HG02798 (cell line): ENCODE measurements around the gene BZW2.

ENCODE experiments used
- ATAC-seq: cut with Tn5 transposase; IDR thresholded peaks from one replicate; pipeline ENCODE4 v1.9.1; 2021; ENCODE audit warnings: mild to moderate bottlenecking; ENCODE audit not compliant: unreplicated experiment, poor library complexity

Gene BZW2

DNA sequence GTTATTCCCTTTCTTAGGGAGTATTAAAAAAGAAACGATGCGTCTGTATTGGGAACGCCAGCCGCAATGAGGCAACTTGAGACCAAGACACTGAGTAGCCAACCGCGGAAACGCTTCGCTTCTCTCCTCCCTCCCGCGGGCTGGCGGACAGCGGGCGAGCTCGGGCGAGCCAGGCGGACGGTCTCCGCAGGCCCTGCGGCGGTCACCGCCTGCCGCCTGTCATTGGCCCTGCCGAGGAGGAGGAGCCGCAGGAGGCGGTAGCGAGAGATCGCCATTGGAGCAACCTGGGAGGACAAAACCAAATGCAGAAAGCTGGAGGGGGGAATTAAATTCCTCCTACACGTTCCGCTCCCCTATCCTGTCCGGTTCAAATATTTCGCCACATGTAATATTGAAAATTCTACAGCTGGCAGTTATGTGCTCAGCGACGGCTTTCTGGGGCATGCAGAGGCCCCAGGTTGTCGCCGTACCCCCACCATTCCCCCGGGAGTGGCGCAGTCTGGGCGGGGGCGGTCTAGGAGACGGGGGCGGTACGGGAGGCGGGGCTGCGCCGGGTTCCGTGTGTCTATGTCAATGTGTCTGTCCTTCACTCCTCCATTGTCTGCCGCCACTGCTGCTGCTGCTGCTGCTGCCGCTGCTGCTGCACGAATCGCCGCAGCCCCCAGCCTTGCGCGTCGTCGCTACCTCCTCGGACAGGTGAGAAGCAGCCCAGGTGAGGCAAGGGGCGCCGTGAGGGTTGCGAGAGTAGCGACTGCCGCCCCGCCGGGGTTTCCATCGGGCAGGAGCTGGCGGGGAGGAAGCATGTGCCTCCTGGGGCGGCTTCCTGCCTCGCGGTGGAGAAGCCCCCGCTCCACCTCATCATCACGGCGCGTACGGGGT, at the start of gene BZW2, which contains the start of gene ANKMY2:
BZW2 (plus strand) TSS at position 589 of the 879 bp plus-strand sequence. CDS start 19,263 bp downstream, outside the sequence.
ANKMY2 (minus strand) TSS at position 162 of the 879 bp plus-strand sequence. CDS start 181 bp downstream, outside the sequence.
- ATAC-seq: peak; percentile 98

GRCh38 chr7:16598015-16598414, 48.0 kb upstream of the BZW2 start:
- ATAC-seq: no peak

- no peak for ATAC-seq
Observed at GRCh38 chr7:16599860-16600259, 46.1 kb upstream of the BZW2 start.

- ATAC-seq: no peak
Observed at GRCh38 chr7:16603633-16604032, 42.3 kb upstream of the BZW2 start.

DNA sequence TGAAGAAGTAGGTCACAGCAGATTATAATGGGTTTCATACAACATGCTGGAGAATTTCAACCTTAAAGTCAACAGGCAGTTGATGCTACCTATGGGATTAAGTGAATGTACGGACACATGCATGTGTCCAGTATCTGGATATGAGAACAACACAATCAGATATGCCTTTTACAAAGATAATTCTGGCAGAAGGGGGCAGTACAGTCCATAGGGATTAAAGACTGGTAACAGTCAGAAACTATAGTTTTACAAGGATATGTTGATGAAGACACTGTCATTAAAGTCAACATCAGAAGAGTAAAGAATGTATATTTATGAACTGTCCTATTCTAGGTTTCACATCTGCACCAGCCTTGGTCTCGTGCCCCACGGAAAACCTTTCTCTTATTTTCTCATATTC, 41.9 kb upstream of the BZW2 start:
- ATAC-seq: no peak

DNA sequence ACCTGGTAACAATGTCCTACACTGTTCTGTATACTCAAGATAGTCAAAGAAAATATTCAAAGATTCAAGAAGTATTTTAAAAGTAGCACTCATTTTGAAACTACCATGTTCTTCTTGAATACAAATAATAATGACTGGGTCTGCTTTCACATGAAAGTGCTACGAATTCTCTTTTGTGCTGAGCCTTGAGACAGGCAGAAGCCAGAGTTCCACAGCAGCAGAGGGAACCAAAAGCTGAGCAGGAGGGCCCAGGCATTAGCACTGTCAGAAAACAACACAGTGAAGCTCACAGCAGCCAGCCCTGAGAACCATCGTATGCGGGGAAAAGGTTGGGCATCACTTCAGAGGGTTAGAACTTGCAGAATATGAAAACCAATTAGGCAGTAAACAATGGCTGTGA, 39.3 kb upstream of the BZW2 start:
- ATAC-seq: no peak

GRCh38 chr7:16609842-16610450, 36.0 kb upstream of the BZW2 start:
- peak; percentile 69 for ATAC-seq

DNA sequence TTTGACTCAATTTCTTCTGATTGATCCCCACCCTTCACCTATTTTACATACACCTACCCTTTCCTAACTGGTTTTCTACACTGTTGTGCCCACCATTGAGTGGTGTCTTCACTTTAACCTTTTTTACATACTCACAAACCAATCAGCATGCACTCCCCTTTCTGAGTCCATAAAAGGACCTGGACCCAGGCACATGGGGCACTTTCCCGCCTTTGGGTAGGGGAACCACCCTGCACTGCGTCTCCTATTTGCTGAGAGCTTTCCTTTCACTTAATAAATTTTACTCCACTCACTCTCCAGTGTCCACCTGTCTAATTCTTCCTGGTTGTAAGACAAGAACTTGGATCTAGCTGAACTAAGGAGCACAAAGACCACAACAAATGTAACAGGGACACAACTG, 34.3 kb upstream of the BZW2 start:
- no peak for ATAC-seq

DNA sequence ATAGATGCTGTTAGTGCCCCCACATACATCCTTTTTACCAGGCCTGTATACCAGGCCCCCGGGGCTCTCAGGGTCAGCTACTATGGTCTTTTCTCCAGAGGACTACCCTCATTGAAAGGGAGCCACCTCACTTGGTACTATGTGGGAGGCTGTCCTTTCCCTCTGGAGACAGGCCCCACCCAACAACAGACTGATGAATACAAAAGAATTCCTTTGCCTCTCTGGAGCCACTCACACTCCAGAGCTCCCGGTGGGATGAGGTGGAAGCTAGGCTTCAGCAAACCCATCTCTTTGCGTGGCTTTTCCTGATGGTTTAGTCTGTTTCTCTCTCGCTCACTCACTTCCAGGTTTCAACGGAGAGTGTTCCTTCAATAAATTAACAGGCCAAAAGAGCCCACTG, 30.8 kb upstream of the BZW2 start:
- ATAC-seq: no peak

GRCh38 chr7:16616122-16616521, 29.9 kb upstream of the BZW2 start:
- no peak for ATAC-seq

- no peak for ATAC-seq
Observed at GRCh38 chr7:16616542-16616941, 29.4 kb upstream of the BZW2 start.

GRCh38 chr7:16619979-16620408, 26.0 kb upstream of the BZW2 start:
- ATAC-seq: peak; percentile 92

- ATAC-seq: no peak
Observed at GRCh38 chr7:16626388-16626787, 19.6 kb upstream of the BZW2 start.

- no peak for ATAC-seq
Observed at GRCh38 chr7:16627236-16627635, 18.7 kb upstream of the BZW2 start.

- no peak for ATAC-seq
Observed at GRCh38 chr7:16630654-16631053, 15.3 kb upstream of the BZW2 start.

DNA sequence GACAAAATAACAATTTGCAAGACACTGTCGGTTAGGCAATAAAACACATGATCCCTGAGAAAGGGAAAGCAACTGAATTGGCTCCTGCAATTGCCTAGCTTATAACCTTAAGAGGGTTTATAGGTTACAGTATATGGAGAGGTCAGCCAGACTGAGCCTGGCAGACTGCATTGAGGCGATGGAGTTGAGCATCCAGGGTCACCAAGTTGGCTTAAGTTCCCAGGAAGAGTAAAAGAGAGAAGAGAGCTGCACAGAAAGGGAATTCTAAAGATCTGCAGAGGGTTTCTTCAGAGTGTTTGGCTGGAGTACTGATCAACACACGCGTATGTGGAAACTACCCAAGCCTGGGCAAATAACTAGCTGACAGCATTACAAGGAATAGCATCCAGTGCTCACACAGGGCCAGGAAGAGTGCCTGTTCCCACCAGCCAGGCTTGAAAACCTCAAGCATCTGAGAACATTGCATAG, 11.7 kb upstream of the BZW2 start:
- ATAC-seq: no peak

GRCh38 chr7:16636555-16637101, 9.4 kb upstream of the BZW2 start:
- ATAC-seq: no peak

DNA sequence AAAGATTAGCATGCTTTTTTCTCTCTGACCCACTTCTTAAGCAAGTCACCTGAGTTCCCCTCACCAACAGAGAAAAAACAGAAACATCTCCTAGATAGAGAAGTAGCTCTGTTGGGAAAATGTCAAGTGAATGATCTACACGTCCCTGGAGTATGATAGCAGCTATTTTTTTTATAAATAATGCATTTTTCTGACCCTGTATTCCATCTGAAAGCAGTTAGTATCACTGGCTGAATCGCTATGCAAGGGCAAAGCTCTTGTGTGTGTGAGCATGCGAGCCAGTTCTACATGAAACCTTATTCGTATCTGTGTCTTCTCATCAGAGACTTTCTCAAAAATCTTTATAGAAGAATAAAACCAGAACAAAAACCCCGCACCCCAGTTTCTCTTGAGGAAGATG, 8.6 kb upstream of the BZW2 start:
- no peak for ATAC-seq

DNA sequence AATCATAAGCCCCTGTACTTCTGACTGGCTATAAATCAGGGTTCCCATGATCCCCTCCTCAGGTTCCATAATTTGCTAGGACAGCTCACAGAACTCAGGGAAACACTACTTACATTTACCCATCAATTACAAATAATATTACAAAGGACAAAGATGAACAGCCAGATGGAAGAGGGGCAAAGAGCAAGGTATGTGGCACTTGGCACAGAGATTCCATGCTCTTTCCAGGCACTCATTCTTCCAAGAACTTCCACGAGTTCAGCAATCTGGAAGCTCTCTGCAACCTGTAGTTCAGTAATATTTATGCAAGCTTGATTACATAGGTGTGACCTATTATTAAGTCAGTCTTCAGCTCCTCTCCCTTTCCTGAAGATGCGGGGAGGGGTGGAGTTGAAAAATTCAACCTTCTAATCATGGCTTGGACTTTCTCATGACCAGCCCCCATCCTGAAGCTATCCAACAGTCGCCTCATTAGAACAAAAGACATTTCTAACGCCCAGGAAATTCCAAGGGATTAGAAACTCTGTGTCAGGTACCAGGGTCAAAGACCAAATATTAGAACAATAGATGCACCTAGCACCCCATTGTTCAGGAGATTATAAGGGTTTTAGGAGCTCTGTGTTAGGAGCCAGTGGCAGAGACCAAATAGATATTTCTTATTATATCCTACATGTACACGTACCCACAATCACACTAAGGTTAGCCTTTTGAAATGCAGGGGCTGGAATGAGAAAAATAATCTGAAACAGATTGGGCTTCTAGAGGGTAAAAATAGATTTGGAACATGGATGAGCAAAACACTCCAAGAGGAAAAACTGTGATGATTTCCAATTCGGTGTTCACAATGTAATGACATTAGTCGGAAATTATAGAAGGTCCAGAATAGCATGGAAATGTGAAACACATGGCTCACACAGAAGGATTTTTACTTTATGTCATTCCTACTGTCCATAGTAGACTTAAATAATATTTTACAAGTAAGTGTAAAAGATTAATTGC, 7.4 kb upstream of the BZW2 start:
- ATAC-seq: no peak

DNA sequence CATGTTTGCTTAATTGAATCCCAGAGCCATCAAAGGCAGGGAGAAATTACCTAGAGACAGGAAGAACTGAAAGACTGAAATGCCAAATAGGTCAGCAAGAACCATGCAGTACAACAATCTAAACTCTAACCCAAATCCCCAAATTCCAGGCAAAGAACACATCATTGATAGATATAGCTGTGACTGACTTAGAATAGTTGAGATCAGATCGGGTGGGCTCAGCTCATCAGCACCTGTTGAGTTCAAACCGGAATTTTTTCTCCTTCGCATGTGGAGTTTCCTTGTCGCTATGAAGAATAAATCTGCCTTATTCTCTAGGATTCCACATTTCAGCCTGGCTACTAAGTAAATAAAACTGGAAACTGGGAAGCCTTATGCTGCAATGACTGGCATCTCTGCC, 1.8 kb upstream of the BZW2 start:
- no peak for ATAC-seq
